DMS153 (cell line): ENCODE data around the gene SSH2.
"Not testable (repeated sequence)": the region's sequence is repeated elsewhere in the genome, so short reads cannot be mapped to it uniquely, and the experiment has no call there.

Experiments used
- DNase-seq: peaks from one replicate; lab custom pipeline; 2025; lab: John Stamatoyannopoulos, UW

Gene SSH2

DNA sequence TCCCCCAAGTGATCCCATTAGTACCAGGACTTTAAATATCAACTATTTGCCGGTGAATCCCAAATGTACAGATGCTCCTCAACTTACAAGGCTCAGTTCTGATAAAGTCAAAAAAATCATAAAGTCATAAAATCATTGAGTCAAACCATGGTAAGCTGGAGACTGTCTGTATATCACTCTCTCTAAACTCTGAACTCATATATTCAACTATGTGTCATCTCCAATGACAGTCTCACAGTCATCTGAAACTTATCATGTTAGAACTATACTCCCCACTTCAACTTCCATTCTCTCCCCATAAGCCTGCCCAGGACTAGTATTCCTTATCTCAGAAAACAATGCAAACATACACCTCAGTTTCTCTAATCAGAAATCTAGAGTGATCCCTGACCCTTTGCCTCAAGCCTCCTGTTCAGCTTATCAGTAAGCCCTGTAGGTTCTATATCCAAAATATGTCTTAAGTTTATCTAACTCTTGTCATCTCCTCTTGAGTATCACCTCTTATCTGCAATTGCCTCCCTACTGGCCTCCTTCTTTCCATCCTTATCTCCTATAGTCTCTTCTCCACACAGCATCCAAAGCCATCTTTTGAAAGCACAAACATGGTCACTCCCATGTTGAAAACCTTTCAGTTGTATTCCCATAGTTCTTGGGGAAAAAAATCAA, 55.0 kb downstream of the SSH2 start:
- DNase-seq, result no peak

GRCh38 chr17:29874358-29874757, 55.7 kb downstream of the SSH2 start:
- DNase-seq, result not testable (repeated sequence)

DNA sequence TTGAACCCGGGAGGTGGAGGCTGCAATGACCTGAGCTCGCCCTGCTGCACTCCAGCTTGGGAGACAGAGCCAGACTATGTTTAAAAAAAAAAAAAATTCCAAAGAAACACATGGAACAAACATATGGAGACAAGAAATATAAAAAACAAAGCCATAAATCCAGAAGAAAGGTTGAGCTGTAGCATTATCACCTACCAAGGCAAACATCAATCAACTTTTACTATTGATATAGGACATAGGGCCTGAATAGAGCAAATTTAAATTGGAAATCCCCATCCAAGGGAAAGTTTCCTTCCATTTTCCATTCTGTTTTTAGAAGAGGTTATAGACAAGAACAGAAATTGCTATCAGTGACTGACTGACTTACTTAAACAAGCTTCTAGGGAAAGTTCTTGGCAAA, 56.6 kb downstream of the SSH2 start:
- DNase-seq, result no peak

DNA sequence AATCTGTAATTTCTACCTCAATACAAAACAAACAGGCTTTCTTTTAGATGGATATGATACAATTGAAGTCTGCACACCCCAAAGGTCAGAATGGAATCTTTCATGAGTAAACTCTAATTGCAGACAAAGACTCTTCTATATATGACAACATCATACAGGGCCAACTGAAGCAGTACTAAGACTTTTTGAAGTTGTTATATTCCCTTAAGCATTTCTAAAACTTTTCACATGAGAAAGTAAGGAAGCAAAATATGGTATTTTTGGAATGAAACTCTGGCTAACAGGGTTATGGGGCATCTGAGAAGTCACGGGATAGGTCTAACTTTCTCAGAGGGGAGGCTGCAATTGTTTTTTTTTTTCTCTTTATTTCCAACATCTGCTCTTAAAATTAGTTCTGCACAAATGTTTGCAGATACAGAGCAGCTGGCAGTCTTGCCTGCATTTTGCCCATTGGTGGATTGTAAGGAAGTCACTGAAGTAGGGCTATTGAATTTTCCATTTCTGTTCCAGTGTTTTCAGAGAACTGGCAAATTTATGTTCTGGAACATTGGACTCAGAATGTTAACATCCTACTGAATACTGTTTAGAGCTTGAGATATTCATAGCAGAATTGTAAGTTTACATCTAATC, 59.1 kb downstream of the SSH2 start:
- no peak for DNase-seq

DNA sequence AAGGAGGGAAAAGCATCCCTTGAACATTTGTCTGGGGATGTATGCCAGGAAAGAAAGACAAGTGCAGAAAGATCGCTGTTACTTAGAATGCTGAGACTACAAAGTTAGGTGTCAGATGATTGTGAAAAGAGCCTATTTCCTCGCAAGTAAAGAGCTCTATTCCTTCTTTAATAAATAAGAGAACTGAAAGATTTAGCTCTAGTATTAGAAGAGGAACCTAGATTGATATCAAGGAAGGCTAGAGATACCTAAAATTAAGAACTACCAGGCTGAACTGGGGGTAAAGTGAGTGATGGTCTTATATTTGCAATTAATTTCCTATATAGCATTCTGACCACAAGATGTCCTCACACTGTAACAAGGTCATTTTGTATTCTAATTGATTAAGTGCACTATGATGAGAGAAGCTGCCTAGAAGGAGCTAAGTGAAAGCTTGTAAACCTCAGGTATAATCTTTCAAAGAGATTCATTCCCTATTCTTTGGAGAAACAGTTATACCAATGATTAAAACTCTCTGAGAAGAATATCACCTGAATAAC, 62.3 kb downstream of the SSH2 start:
- DNase-seq, result no peak

DNA sequence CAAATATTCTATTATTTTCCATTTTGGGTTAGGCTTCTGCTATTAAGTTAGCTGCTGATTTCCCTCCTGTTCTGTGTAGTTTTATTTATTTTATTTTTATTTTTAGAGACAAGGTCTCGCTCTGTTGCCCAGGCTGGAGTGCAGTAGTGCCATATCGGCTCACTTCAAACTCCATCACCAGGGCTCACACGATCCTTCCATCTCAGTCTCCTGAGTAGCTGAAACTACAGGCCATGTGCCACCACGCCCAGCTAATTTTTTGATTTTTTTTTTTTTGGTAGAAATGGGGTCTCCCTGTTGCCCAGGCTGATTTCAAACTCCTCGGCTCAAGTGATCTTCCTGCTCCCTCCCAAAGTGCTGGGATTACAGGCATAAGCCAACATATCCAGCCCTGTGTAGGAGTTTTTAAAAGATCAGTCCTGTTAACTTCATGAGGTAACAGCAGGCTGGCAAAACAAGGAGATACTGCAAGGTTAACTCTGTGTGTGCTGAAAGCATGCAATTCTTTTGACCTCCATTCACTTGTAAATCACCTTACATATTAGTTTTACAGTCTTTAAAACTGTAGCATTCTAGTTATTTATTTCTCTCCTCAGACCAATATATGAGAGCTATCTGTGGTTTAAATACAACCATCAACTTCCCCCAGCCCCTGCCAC, 63.2 kb downstream of the SSH2 start:
- DNase-seq, result no peak

DNA sequence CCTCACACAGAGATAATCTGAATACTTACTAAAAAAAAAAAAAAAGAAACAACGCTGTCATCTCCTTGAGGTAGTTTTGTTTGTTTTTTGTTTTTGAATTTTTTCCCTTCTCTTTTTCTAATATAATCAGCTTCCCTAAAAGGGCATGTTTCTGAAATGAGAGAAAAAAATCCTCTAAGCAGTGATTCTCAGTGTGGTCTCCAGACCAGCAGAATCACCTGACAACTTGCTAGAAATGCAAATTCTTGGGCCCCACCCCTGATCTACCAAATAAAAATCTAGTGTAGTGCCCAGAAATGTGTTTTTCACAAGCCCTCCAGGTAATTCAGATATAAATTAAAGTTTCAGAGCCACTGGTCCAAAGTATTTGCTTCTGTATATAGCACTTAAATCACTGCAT, 65.4 kb downstream of the SSH2 start:
- no peak for DNase-seq

GRCh38 chr17:29864123-29864522, 65.9 kb downstream of the SSH2 start:
- DNase-seq, result not testable (repeated sequence)

GRCh38 chr17:29862951-29863350, 67.1 kb downstream of the SSH2 start:
- no peak for DNase-seq

DNA sequence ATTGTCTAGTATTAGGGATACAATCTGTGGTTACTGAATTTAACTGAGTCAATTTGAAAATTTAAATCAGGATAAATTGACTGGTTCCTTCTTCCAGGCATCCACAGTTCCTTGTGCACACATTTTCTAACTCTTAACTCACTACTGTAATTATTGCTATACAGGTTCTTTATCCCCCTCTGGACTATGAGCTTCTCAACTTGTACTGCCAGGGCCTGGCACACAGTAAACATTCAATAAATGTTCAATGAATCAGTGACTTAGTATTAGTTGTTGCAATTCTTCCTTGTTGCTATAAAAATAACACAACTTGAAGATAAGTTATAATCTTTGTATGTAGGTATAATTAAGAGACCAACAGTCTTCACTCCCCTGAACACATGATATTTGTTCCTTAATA, 67.9 kb downstream of the SSH2 start:
- DNase-seq, result no peak

DNA sequence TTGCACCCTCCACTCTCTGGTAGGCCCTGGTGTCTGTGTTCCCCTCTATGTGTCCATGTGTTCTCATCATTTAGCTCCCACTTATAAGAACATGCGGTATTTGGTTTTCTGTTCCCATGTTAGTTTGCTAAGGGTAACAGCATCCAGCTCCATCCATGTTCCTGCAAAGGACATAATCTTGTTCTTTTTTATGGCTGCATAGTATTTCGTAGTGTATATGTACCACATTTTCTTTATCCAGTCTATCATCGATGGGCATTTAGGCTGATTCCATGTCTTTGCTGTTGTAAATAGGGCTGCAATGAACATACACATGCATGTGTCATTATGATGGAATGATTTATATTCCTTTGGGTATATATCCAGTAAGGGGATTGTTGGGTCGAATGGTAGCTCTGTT, 70.6 kb downstream of the SSH2 start:
- DNase-seq, result not testable (repeated sequence)

GRCh38 chr17:29857823-29858222, 72.2 kb downstream of the SSH2 start:
- no peak for DNase-seq

DNA sequence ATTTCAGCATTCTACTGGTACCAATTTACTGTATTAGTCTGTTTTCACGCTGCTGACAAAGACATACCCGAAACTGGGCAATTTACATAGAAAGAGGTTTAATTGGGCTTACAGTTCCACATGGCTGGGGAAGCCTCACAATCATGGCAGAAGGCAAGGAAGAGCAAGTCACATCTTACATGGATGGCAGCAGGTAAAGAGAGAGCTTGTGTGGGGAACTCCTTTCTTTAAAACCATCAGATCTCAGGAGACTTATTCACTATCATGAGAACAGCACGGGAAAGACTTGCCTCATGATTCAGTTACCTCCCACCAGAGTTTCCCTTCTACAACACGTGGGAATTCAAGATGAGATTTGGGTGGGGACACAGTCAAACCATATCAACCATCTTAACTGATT, 72.9 kb downstream of the SSH2 start:
- DNase-seq, result not testable (repeated sequence)

DNA sequence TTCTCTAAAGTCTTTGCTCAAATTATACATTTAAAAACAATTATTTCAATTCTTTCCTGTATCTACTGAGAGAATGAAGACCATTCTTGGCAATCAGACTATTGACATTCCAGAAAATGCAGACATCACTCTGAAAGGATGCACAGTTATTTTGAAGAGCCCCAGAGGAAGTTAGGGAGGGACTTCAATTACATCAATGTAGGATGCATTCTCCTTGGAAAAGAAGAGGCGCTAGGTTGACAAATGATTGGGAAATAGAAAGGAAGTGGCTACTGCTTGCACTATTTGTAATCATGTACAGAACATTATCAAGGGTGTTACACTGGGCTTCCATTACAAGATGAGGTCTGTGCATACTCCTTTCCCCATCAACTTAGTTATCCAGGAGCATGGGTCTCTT, 74.3 kb downstream of the SSH2 start:
- DNase-seq, result no peak

DNA sequence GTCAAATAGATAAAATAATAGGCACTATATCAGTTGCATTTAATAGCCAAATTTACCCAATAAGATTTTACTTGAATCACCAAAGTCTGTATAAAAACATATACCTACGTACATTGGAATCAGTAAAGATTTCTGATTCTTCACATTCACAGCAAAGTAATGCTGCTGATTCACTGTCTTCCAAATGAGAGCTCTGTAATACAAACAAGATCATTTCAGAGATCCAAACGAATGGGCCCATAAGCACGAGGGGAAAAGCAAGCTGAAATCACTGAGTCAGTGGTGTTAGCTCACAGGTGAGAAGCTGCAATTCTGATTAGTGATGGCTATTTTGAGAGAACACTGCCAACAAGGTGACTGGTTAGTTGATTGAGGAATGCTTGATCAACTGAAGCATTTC, 81.3 kb downstream of the SSH2 start:
- DNase-seq, result no peak

GRCh38 chr17:29847527-29848400, 82.3 kb downstream of the SSH2 start:
- DNase-seq, result no peak

DNA sequence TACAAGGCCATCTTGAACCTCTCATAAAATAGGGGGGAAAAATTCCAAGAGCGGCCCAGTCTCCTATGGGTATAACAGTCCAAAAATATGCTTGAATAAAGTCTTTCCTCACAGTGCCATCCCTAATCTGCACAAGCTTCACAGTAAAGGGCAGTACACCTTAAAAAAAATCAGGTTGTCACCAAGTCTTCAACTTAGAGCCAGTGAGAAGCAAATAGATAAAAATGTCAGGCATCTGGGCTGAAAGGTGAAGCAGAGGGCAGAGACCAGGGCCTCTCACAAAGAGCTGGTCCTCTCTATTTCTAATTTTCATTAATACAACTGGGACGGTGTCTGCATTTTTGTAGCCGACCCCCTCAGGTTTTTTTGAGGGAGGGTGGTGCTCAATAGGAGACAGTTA, 82.9 kb downstream of the SSH2 start:
- DNase-seq, result no peak

DNA sequence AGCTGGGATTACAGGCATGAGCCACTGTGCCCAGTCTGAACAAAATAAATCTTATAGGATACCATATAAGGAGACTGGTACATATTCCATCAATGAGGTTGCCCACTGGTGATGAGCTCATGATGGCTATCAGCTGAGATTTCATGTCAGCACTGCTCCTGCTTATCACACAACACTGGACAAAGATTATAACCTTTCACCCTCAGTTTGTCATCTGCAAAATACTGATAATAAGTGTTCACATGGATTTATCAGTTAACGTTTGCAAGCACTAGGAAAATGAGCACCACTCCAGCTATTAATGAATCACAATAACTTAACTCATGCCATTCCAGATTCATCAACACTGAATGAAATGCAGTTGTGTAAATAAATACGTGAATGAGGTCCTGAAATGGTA, 83.7 kb downstream of the SSH2 start:
- no peak for DNase-seq

- DNase-seq, result no peak
Measured at GRCh38 chr17:29844339-29845048, 85.5 kb downstream of the SSH2 start.

DNA sequence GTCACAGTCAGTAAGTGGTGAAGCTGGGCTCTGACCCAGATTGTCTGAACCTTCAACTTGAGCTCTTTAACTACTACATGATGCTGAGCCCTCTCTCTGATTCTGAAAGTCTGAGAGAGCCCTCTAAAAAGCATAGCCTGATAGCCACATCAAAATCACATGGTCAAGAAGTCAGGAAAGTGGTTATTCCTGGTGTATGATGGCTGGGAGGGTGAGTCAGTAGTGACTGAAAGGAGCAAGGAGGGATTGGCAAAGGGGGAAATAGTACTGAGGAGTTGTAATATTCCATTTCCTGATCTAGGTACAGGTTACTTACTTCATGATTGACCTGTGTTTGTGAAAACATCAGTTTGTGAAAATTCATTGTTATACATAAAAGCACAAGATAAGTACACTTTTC, 89.1 kb downstream of the SSH2 start:
- no peak for DNase-seq

DNA sequence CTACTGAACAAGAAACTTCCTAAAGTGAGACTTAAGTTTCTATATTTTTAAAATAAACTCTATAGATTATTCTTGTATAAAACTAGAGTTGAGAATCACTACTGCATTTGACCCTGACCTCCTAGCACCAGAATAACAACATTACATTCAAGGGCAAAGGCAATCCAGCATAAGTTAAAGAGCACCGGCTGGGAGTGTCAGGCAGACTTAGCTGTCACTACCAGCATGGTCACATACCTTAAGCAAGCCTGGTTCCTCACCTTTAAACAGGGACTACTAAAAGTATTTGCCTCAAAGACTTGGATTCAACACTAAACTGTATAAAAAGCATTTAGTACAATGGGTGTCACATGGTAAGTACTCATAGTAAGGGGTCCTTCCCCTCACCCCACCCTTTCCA, 90.4 kb downstream of the SSH2 start:
- DNase-seq, result no peak

- no peak for DNase-seq
Measured at GRCh38 chr17:29838961-29839360, 91.1 kb downstream of the SSH2 start.
